Neural cell (in vitro differentiated cells): ENCODE results near the gene PTPRN2. TPM values are rescaled to one million over a fixed set of nuclear protein-coding genes. Genes with fewer than 3 reads are reported as not detected.

Experiments used
- H2AFZ ChIP-seq: fragments of 200-600, 300-800 bp; sonication (generic), shearing (Covaris generic); 2 replicates; pipeline ENCODE4 v1.6.0; 2014; ENCODE audit warnings: low read depth, mild to moderate bottlenecking, antibody characterized with exemption, low read length, moderate library complexity
- H3F3A ChIP-seq: fragments of 200-600 bp; shearing (Covaris generic); 2 replicates; pipeline ENCODE4 v1.6.1; 2016; ENCODE audit warnings: mild to moderate bottlenecking, moderate library complexity, mixed read lengths, antibody characterized with exemption, low read length; ENCODE audit not compliant: insufficient read depth, poor library complexity, severe bottlenecking
- H3K27ac ChIP-seq: fragments of 200-600, 300-800 bp; sonication (generic), shearing (Covaris generic); 2 replicates; pipeline ENCODE4 v1.5.1; 2014; ENCODE audit warnings: mild to moderate bottlenecking, low read length, moderate library complexity
- H3K27me3 ChIP-seq: fragments of 300-800, 200-600 bp; sonication (generic), shearing (Covaris generic); 2 replicates; pipeline ENCODE4 v1.6.0; 2014; ENCODE audit warnings: mild to moderate bottlenecking, low read depth, low read length, moderate library complexity; ENCODE audit not compliant: insufficient read depth
- H3K36me3 ChIP-seq: fragments of 300-800, 200-600 bp; sonication (generic), shearing (Covaris generic); 2 replicates; pipeline ENCODE4 v1.5.1; 2014; ENCODE audit warnings: mild to moderate bottlenecking, antibody characterized with exemption, low read length, moderate library complexity; ENCODE audit not compliant: insufficient read depth
- H3K4me2 ChIP-seq: fragments of 300-800, 200-600 bp; sonication (generic), shearing (Covaris generic); 2 replicates; pipeline ENCODE4 v1.6.0; 2014; ENCODE audit warnings: mild to moderate bottlenecking, low read length
- H3K4me3 ChIP-seq: fragments of 300-800, 200-600 bp; sonication (generic), shearing (Covaris generic); 2 replicates; pipeline ENCODE4 v1.5.1; 2014; ENCODE audit warnings: mild to moderate bottlenecking, low read length, moderate library complexity
- H3K79me2 ChIP-seq: fragments of 200-600 bp; shearing (Covaris generic); replicated peaks from 2 replicates; pipeline ENCODE4 v1.6.0; 2014; ENCODE audit warnings: mild to moderate bottlenecking, low read length, moderate library complexity; ENCODE audit not compliant: insufficient read depth
- H3K9ac ChIP-seq: fragments of 300-800, 200-600 bp; sonication (generic), shearing (Covaris generic); 2 replicates; pipeline ENCODE4 v1.6.1; 2016; ENCODE audit warnings: mild to moderate bottlenecking, low read length, mixed read lengths
- H3K9me2 ChIP-seq: fragments of 200-600 bp; shearing (Covaris generic); 2 replicates; pipeline ENCODE4 v1.6.1; 2016; ENCODE audit warnings: mild to moderate bottlenecking, low read length, mixed read lengths; ENCODE audit not compliant: insufficient read depth
- H3K9me3 ChIP-seq: fragments of 200-600, 300-800 bp; sonication (generic), shearing (Covaris generic); 2 replicates; pipeline ENCODE4 v1.6.1; 2016; ENCODE audit warnings: mild to moderate bottlenecking, mixed run types, low read length, moderate library complexity, mixed read lengths
- H4K20me1 ChIP-seq: fragments of 200-600 bp; shearing (Covaris generic); 2 replicates; pipeline ENCODE4 v1.6.1; 2016; ENCODE audit warnings: mild to moderate bottlenecking, mixed run types; ENCODE audit not compliant: insufficient read depth
- CTCF ChIP-seq: fragments of 450-650 bp; IDR thresholded peaks from 2 replicates; pipeline ENCODE4 v1.5.1; 2014; ENCODE audit warnings: antibody characterized with exemption, mild to moderate bottlenecking, moderate library complexity; ENCODE audit not compliant: poor library complexity, severe bottlenecking
- EZH2 ChIP-seq: fragments of 200-600, 300-800 bp; shearing (Covaris generic), sonication (generic); IDR thresholded peaks from 2 replicates; pipeline ENCODE4 v1.6.1; 2014; ENCODE audit warnings: antibody characterized with exemption, low read length, borderline replicate concordance, mild to moderate bottlenecking; ENCODE audit not compliant: insufficient read depth, poor library complexity, severe bottlenecking
- REST ChIP-seq: IDR thresholded peaks from 2 replicates; pipeline ENCODE4 v1.6.1; 2012; ENCODE audit warnings: borderline replicate concordance
- TAF1 ChIP-seq: IDR thresholded peaks from 2 replicates; pipeline ENCODE4 v1.6.1; 2012; ENCODE audit warnings: low read depth
- polyA plus RNA-seq: library from polyadenylated mRNA; depleted of rRNA; stranded (reverse); fragments of >200 nt; gene quantifications from 2 replicates; pipeline ENCODE4 v1.2.3, GENCODE V29; 2014

PTPRN2 gene
- polyA plus RNA-seq, 1 donor from 2014 or later, result 31.0 TPM

GRCh38 chr7:158328376-158329013 lies 259.1 kb downstream of the PTPRN2 start:
- no peaks in the 10 kb centered on the region for H4K20me1 ChIP-seq
- peak overlapping the region; percentile 45 for H3K27ac ChIP-seq
- H2AFZ ChIP-seq, result no peak overlapping the region
- no peaks in the 10 kb centered on the region for H3K36me3 ChIP-seq
- H3K4me3 ChIP-seq, result no peak overlapping the region
- H3K79me2 ChIP-seq, result no peaks in the 10 kb centered on the region
- TF ChIP-seq TAF1 (no peak), CTCF (no peak)
- no peaks in the 10 kb centered on the region for H3K9me2 ChIP-seq
- peak overlapping the region; percentile 47 for H3K9ac ChIP-seq
- no peaks in the 10 kb centered on the region for H3K27me3 ChIP-seq
- H3K4me2 ChIP-seq, result no peak overlapping the region
- H3K9me3 ChIP-seq, result no peaks in the 10 kb centered on the region
- no peaks in the 10 kb centered on the region for H3F3A ChIP-seq

GRCh38 chr7:158327571-158328180 lies 259.9 kb downstream of the PTPRN2 start:
- peak overlapping the region; percentile 47 for H3K9ac ChIP-seq
- no peaks in the 10 kb centered on the region for H3K79me2 ChIP-seq
- no peak overlapping the region for H3K4me3 ChIP-seq
- no peak overlapping the region for H2AFZ ChIP-seq
- no peaks in the 10 kb centered on the region for H3K9me3 ChIP-seq
- no peaks in the 10 kb centered on the region for H3K36me3 ChIP-seq
- H3K27me3 ChIP-seq, result no peaks in the 10 kb centered on the region
- peak overlapping the region; percentile 45 for H3K27ac ChIP-seq
- H3K9me2 ChIP-seq, result no peaks in the 10 kb centered on the region
- H3K4me2 ChIP-seq, result no peak overlapping the region
- no peaks in the 10 kb centered on the region for H3F3A ChIP-seq
- no peaks in the 10 kb centered on the region for H4K20me1 ChIP-seq
- TF ChIP-seq TAF1 (no peak), CTCF (peak; percentile 24), EZH2 (no peak), REST (no peak)
